Peyer's patch (tissue), 4 donors: ENCODE results near the gene DKK3.

Experiments
- CTCF ChIP-seq, 6 experiments: fragments of 450-650 bp in 4 of 6; fragments of 200-600 bp in 2 of 6; sonication (generic) in 1 of 6; IDR thresholded peaks; one replicate each; pipeline ENCODE4 v1.5.1; 2017 to 2019; ENCODE audit warnings: antibody characterized with exemption in 6 of 6, mild to moderate bottlenecking in 3 of 6, moderate library complexity in 1 of 6
- POLR2A ChIP-seq, 2 donors: fragments of 450-650 bp; IDR thresholded peaks; one replicate each; pipeline ENCODE4 v1.5.1; 2017; ENCODE audit warnings: antibody characterized with exemption in 2 of 2, mild to moderate bottlenecking in 2 of 2, moderate library complexity in 2 of 2

GRCh38 chr11:11995601-11996000 is 12.8 kb downstream of the DKK3 start:
- TF ChIP-seq CTCF (IDR thresholded peaks at IDR 0.05) (no peak), POLR2A (IDR thresholded peaks at IDR 0.05) (no peak)
